Measurements from ENCODE around the gene UQCR11. TPM values are rescaled to one million over a fixed set of nuclear protein-coding genes. Genes with fewer than 3 reads are reported as not detected.
A peak's percentile ranks its signal among the peaks of the same experiment; 100 is the strongest.

The UQCR11 gene
- polyA plus RNA-seq, 3 donors, result 55.6 to 731 (median 659) TPM

GRCh38 chr19:1646659-1647453 is 41.6 kb upstream of the UQCR11 start:
- no peaks in the 10 kb centered on the region for H3K9me3 ChIP-seq (replicated peaks in 1 of 2; ENCODE audit: control insufficient read depth in 1 of 2, insufficient read depth in 1 of 2, low read length in 2 of 2)
- peaks cover 17% of the 10 kb centered on the region for H4K20me1 ChIP-seq (ENCODE audit: insufficient read depth, low read length)
- H3K36me3 Mint-ChIP-seq, result peaks cover 30 to 65% of the 10 kb centered on the region in 2 donors
- no peak overlapping the region for H3K27ac Mint-ChIP-seq
- no peak overlapping the region for H2AFZ ChIP-seq (ENCODE audit: insufficient read depth, low read depth, low read length, poor library complexity, severe bottlenecking)
- no peak overlapping the region for H3K4me3 ChIP-seq (replicated peaks in 1 of 3; ENCODE audit: low read depth in 2 of 3, low read length in 3 of 3)
- no peak overlapping the region for H3K9ac ChIP-seq (ENCODE audit: insufficient read depth, low read length, poor library complexity, severe bottlenecking)
- peaks cover 13% of the 10 kb centered on the region for H3K4me1 Mint-ChIP-seq
- no peak overlapping the region for H3K4me3 Mint-ChIP-seq
- WGBS (ENCODE audit: insufficient coverage), result 93% methylated on average over 17 of the region's 29 CpGs
- H3K4me1 ChIP-seq (ENCODE audit: control insufficient read depth in 1 of 2, insufficient read depth in 2 of 2, low read length in 2 of 2), result peaks cover 11 to 20% of the 10 kb centered on the region in 2 donors
- peaks cover 30 to 53% of the 10 kb centered on the region in 2 donors for H3K36me3 ChIP-seq (replicated peaks in 1 of 2; ENCODE audit: control insufficient read depth in 1 of 2, insufficient read depth in 2 of 2, low read length in 2 of 2)
- peaks cover 0 to 3% (median 0%) of the 10 kb centered on the region in 7 donors for H3K9me3 Mint-ChIP-seq
- no peak for DNase-seq
- peaks cover 25% of the 10 kb centered on the region for H3K79me2 ChIP-seq (ENCODE audit: insufficient read depth, low read length)
- intact Hi-C loops (cut with micrococcal nuclease), result no loop called here
- H3K27me3 Mint-ChIP-seq (ENCODE audit: low read depth in 3 of 3), result peaks cover 5 to 14% (median 10%) of the 10 kb centered on the region in 3 donors
- peaks cover 0 to 6% of the 10 kb centered on the region in 2 donors for H3K27me3 ChIP-seq (ENCODE audit: control insufficient read depth in 2 of 2, insufficient read depth in 2 of 2, low read length in 2 of 2)
- no peak overlapping the region for H3K4me2 ChIP-seq (replicated peaks; ENCODE audit: extremely low read depth, low read length, poor library complexity, severe bottlenecking)
- TF ChIP-seq CTCF (IDR thresholded peaks at IDR 0.05), result no peak
- no peak overlapping the region for H3K27ac ChIP-seq (ENCODE audit: low read depth in 1 of 2, low read length in 2 of 2)

DNA sequence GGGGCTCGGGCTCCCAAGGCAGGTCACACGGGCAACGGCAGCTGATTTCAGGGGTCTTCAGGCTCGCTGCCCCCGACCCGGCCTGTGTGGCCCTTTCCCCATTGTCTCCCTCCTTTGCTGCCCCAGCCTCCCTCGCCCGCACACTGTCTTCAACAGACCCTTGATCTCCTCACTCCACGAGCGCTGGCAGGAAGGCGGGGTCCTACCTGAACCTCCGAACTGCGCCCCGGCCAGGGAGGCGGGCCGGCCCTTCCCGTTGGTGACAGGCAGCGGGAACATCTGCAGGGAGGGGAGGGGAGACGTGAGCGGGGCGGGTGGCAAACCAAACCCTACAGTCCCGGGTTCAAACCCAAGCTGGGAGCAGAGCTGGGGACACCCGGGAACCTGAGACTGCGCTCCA is 40.9 kb upstream of the UQCR11 start:
- no peak overlapping the region for H3K4me3 ChIP-seq (replicated peaks in 1 of 3; ENCODE audit: low read depth in 2 of 3, low read length in 3 of 3)
- no peak overlapping the region for H3K4me2 ChIP-seq (replicated peaks; ENCODE audit: extremely low read depth, low read length, poor library complexity, severe bottlenecking)
- DNase-seq, result no peak
- TF ChIP-seq CTCF (IDR thresholded peaks at IDR 0.05), result no peak
- Mint-ChIP-seq H3K27ac (peak overlapping the region in 1 of 7 donors; percentile 30), H3K4me3 (no peak overlapping the region), H3K4me1 (peaks cover 10% of the 10 kb centered on the region), H3K9me3 (peaks cover 0 to under 1% (median 0%) of the 10 kb centered on the region in 7 donors), H3K27me3 (ENCODE audit: low read depth in 3 of 3) (peaks cover 5 to 12% (median 6%) of the 10 kb centered on the region in 3 donors), H3K36me3 (peaks cover 33 to 72% of the 10 kb centered on the region in 2 donors)
- intact Hi-C loops (cut with micrococcal nuclease), result no loop called here
- H2AFZ ChIP-seq (ENCODE audit: insufficient read depth, low read depth, low read length, poor library complexity, severe bottlenecking), result no peak overlapping the region
- peaks cover 22% of the 10 kb centered on the region for H3K79me2 ChIP-seq (ENCODE audit: insufficient read depth, low read length)
- H3K27ac ChIP-seq (ENCODE audit: low read depth in 1 of 2, low read length in 2 of 2), result no peak overlapping the region
- H3K4me1 ChIP-seq (ENCODE audit: control insufficient read depth in 1 of 2, insufficient read depth in 2 of 2, low read length in 2 of 2), result peaks cover 7 to 14% of the 10 kb centered on the region in 2 donors
- H3K9ac ChIP-seq (ENCODE audit: insufficient read depth, low read length, poor library complexity, severe bottlenecking), result no peak overlapping the region
- H3K27me3 ChIP-seq (ENCODE audit: control insufficient read depth in 2 of 2, insufficient read depth in 2 of 2, low read length in 2 of 2), result peaks cover 0 to 3% of the 10 kb centered on the region in 2 donors
- H3K9me3 ChIP-seq (replicated peaks in 1 of 2; ENCODE audit: control insufficient read depth in 1 of 2, insufficient read depth in 1 of 2, low read length in 2 of 2), result no peaks in the 10 kb centered on the region
- peaks cover 14% of the 10 kb centered on the region for H4K20me1 ChIP-seq (ENCODE audit: insufficient read depth, low read length)
- H3K36me3 ChIP-seq (replicated peaks in 1 of 2; ENCODE audit: control insufficient read depth in 1 of 2, insufficient read depth in 2 of 2, low read length in 2 of 2), result peaks cover 30 to 60% of the 10 kb centered on the region in 2 donors
- 94% methylated on average over 16 of the region's 24 CpGs for WGBS (ENCODE audit: insufficient coverage)

Data from CD14-positive monocyte (primary cell).